Loucy (cell line): ENCODE measurements around the gene GDF2.

Experiments
- CTCF ChIP-seq: fragments of 200-600 bp; sonication (generic); conservative IDR thresholded peaks from 2 replicates; pipeline ENCODE4 v1.5.1; 2014; ENCODE audit warnings: mild to moderate bottlenecking, antibody characterized with exemption, low read length
- EZH2phosphoT487 ChIP-seq: fragments of 200-600 bp; IDR thresholded peaks from 2 replicates; pipeline ENCODE4 v1.6.1; 2018; ENCODE audit warnings: antibody characterized with exemption, mild to moderate bottlenecking, moderate library complexity, borderline replicate concordance

- TF ChIP-seq CTCF = no peak
- TF ChIP-seq EZH2phosphoT487 = no peak
These were observed 46.2 kb upstream of the GDF2 start for GRCh38 chr10:47276071-47276470.
